ENCODE measurements around the gene SCGB1C2.
A peak's percentile ranks its signal among the peaks of the same experiment; 100 is the strongest.

The SCGB1C2 gene

GRCh38 chr17:172401-172800 is 35.0 kb downstream of the SCGB1C2 start:
- DNase-seq (ENCODE audit: low spot score): no peak

GRCh38 chr17:173166-173911 is 36.0 kb downstream of the SCGB1C2 start:
- DNase-seq (ENCODE audit: low spot score): no peak

- no peak for DNase-seq (ENCODE audit: low spot score)
These were observed 39.8 kb downstream of the SCGB1C2 start for GRCh38 chr17:177155-177554.

- DNase-seq (ENCODE audit: low spot score): no peak
These were observed 40.4 kb downstream of the SCGB1C2 start for GRCh38 chr17:177762-178161.

GRCh38 chr17:178292-179065 is 41.1 kb downstream of the SCGB1C2 start:
- no peak for DNase-seq (ENCODE audit: low spot score)

- DNase-seq (ENCODE audit: low spot score): no peak
These were observed 41.7 kb downstream of the SCGB1C2 start for GRCh38 chr17:179066-179432.

GRCh38 chr17:179781-180380 is 42.5 kb downstream of the SCGB1C2 start:
- DNase-seq (ENCODE audit: low spot score): no peak

- no peak for DNase-seq (ENCODE audit: low spot score)
These were observed 43.2 kb downstream of the SCGB1C2 start for GRCh38 chr17:180381-181244.

- peak; percentile 22 for DNase-seq (ENCODE audit: low spot score)
These were observed 44.1 kb downstream of the SCGB1C2 start, which contains the start of gene DOC2B for GRCh38 chr17:181245-182049. TSS of gene DOC2B (minus strand) at chr17:181650. CDS start at chr17:181479, 171 bp downstream.

- DNase-seq (ENCODE audit: low spot score): no peak
These were observed 44.8 kb downstream of the SCGB1C2 start for GRCh38 chr17:182050-182751.

GRCh38 chr17:183021-183420 is 45.7 kb downstream of the SCGB1C2 start:
- peak; percentile 31 for DNase-seq (ENCODE audit: low spot score)

- DNase-seq (ENCODE audit: low spot score): no peak
These were observed 48.2 kb downstream of the SCGB1C2 start for GRCh38 chr17:185445-186138.

GRCh38 chr17:187130-187529 is 49.8 kb downstream of the SCGB1C2 start:
- no peak for DNase-seq (ENCODE audit: low spot score)
